ENCODE results near the gene S100P. TPM values are rescaled to one million over a fixed set of nuclear protein-coding genes. Genes with fewer than 3 reads are reported as not detected.
A peak's percentile ranks its signal among the peaks of the same experiment; 100 is the strongest.

S100P gene
- polyA plus RNA-seq, 2 of the 4 experiments (the other 2 are of a cell fraction), result 20.9 to 171 TPM

DNA sequence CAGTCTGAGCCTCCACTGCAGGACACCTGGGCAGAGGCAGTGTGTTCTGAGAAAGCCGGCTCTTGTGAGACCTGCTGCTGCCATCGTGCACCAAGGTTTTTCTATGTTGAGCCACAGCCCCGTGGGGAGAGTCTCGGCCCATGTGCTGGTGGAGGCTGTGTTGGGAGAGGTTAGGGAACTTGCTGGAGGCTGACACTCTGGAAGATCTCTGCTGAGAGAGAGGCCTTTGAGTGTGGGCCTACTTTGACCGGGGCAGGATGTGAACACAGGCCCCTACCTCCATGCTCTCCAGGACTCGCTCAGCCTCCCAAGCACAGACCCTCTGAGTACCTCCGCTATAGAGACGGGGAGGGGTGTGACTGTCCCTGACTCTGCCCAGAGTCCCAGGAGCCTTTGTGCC is 1.3 kb upstream of the S100P start:
- no peak overlapping the region for H3K4me2 ChIP-seq
- CTCF ChIA-PET, result interaction anchor here (0.6 to 3.6 kb wide), 2 partner anchors 12 to 1294 kb away, joined by 3 to 9 read pairs; no protein-coding TSS in a partner anchor
- DNase-seq (ENCODE audit: low read depth in 1 of 2, low spot score in 1 of 2) (no peak), ATAC-seq (no peak), FAIRE-seq (no peak)
- POLR2A ChIA-PET, result no interaction called here
- H3K27ac ChIP-seq, result peak overlapping the region; percentile 84 to 88; a peak in 5 of 6 replicates
- WGBS (ENCODE audit: missing lambda C conversion rate), result 84% methylated on average over 3 of the region's 8 CpGs
- H3K9me3 ChIP-seq, result no peaks in the 10 kb centered on the region
- TF ChIP-seq KDM1A (IDR thresholded peaks at IDR 0.05; ENCODE audit: low read depth) (no peak), NPAS2 (CRISPR knock-in tag; IDR thresholded peaks at IDR 0.05; ENCODE audit: borderline replicate concordance) (no peak), HDAC2 (IDR thresholded peaks at IDR 0.05) (no peak), FOXS1 (CRISPR knock-in tag; IDR thresholded peaks at IDR 0.05) (no peak), ESRRA (IDR thresholded peaks at IDR 0.05; ENCODE audit: borderline replicate concordance, low read length) (no peak), RNF2 (IDR thresholded peaks at IDR 0.05; ENCODE audit: borderline replicate concordance, low read depth) (no peak), ZC3H11A (IDR thresholded peaks at IDR 0.05) (no peak)
- TF ChIP-seq, protein P1, sequence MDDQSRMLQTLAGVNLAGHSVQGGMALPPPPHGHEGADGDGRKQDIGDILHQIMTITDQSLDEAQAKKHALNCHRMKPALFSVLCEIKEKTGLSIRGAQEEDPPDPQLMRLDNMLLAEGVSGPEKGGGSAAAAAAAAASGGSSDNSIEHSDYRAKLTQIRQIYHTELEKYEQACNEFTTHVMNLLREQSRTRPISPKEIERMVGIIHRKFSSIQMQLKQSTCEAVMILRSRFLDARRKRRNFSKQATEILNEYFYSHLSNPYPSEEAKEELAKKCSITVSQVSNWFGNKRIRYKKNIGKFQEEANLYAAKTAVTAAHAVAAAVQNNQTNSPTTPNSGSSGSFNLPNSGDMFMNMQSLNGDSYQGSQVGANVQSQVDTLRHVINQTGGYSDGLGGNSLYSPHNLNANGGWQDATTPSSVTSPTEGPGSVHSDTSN (IDR thresholded peaks at IDR 0.05), result no peak
- TF ChIP-seq, protein P2, sequence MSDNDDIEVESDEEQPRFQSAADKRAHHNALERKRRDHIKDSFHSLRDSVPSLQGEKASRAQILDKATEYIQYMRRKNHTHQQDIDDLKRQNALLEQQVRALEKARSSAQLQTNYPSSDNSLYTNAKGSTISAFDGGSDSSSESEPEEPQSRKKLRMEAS (IDR thresholded peaks at IDR 0.05), result no peak
- TF ChIP-seq, protein P3, sequence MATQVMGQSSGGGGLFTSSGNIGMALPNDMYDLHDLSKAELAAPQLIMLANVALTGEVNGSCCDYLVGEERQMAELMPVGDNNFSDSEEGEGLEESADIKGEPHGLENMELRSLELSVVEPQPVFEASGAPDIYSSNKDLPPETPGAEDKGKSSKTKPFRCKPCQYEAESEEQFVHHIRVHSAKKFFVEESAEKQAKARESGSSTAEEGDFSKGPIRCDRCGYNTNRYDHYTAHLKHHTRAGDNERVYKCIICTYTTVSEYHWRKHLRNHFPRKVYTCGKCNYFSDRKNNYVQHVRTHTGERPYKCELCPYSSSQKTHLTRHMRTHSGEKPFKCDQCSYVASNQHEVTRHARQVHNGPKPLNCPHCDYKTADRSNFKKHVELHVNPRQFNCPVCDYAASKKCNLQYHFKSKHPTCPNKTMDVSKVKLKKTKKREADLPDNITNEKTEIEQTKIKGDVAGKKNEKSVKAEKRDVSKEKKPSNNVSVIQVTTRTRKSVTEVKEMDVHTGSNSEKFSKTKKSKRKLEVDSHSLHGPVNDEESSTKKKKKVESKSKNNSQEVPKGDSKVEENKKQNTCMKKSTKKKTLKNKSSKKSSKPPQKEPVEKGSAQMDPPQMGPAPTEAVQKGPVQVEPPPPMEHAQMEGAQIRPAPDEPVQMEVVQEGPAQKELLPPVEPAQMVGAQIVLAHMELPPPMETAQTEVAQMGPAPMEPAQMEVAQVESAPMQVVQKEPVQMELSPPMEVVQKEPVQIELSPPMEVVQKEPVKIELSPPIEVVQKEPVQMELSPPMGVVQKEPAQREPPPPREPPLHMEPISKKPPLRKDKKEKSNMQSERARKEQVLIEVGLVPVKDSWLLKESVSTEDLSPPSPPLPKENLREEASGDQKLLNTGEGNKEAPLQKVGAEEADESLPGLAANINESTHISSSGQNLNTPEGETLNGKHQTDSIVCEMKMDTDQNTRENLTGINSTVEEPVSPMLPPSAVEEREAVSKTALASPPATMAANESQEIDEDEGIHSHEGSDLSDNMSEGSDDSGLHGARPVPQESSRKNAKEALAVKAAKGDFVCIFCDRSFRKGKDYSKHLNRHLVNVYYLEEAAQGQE (IDR thresholded peaks at IDR 0.05), result no peak
- peaks cover 70% of the 10 kb centered on the region for H3K4me1 ChIP-seq
- no peak overlapping the region for H3K4me3 ChIP-seq

DNA sequence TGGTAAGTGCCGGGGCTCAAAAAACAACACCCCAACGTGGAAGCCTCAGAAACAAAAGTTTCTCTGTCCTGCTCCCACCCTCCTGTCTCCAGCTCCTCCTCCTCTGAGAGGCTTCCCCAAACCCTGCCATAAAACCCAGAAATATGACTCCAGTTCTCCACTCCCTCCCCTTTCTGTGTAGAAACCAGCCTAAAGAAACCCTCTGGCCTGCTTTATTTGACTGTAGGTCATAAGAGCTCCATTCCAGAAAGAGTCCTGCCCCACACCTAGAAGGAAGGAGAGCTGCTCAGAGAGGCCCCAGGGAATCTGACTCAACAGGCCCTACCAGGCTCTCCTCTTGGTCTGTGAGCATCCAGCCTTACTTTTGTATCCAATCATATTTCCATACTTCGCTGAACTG is 872 bp upstream of the S100P start:
- Histone ChIP-seq H3K9me3 (no peaks in the 10 kb centered on the region), H3K27ac (peak overlapping the region; percentile 84 to 88), H3K4me1 (peaks cover 70% of the 10 kb centered on the region), H3K4me3 (no peak overlapping the region), H3K4me2 (peak overlapping the region; percentile 81; the same call in 2 of the 3 replicates)
- DNase-seq (ENCODE audit: low read depth in 1 of 2, low spot score in 1 of 2) (no peak), ATAC-seq (no peak), FAIRE-seq (no peak)
- WGBS (ENCODE audit: missing lambda C conversion rate), result 91% methylated on average over 3 of the region's 3 CpGs
- ChIA-PET CTCF (interaction anchor here (3.6 kb wide), 1 partner anchor 12 kb away, joined by 9 read pairs; no protein-coding TSS in a partner anchor), POLR2A (no interaction called here)
- TF ChIP-seq POLR2AphosphoS2 (conservative IDR thresholded peaks at IDR 0.05; ENCODE audit: low read length) (no peak), POLR2A (IDR thresholded peaks at IDR 0.05; ENCODE audit: low read length) (no peak), NFE2L2 (conservative IDR thresholded peaks at IDR 0.05; ENCODE audit: low read length) (no peak), MAZ (IDR thresholded peaks at IDR 0.05; ENCODE audit: borderline replicate concordance, low read depth, low read length) (no peak), CEBPB (IDR thresholded peaks at IDR 0.05) (no peak), SREBF2 (IDR thresholded peaks at IDR 0.05) (no peak), FOXS1 (CRISPR knock-in tag; IDR thresholded peaks at IDR 0.05) (no peak), EP300 (IDR thresholded peaks at IDR 0.05) (no peak), EHMT2 (IDR thresholded peaks at IDR 0.05; ENCODE audit: low read depth) (no peak)

DNA sequence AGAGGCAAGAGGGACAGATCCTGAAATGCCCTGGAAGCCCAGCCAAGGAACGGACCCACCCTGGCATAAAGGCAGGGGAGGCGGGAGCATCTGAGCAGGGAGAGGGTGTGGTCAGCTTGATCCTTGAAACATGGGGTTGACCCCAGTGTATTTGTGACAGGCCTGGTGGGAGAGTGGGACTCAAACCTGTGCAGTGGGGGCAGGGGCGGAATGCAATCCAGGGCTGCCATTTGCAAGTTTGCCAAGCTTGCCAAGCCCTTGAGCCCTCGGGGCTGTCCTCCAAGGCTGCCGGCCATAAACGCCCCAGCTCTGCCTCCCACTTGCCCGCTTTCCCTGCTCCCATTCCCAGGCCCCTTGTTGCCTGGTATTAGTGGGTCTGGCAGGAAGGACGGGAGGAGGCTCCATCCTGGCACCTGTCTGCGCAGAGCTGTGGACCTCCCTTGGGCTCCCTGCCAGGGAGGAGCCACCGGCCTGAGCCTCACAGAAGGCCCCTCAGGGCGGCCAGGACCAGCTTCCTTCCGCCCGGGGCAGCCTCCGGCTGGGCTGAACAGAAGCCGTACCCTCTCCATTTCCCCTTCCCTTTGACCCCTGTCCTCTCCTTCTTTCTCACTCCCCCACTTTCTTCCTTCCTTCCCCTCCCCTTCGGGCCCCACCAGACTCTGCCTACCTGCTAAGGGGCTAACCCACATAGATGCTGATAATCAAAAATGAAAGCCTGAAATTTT is 661 bp downstream of the S100P start:
- peak overlapping the region; percentile 39; the same call in 2 of the 3 replicates for H3K4me3 ChIP-seq
- ChIA-PET POLR2A (no interaction called here), CTCF (interaction anchor here (3.0 kb wide), 1 partner anchor 25 kb away, joined by 11 read pairs; no protein-coding TSS in a partner anchor)
- 92% methylated on average over 16 of the region's 16 CpGs for WGBS (ENCODE audit: missing lambda C conversion rate)
- H3K27ac ChIP-seq, result peak overlapping the region; percentile 84 to 88
- ATAC-seq (no peak), FAIRE-seq (no peak), DNase-seq (ENCODE audit: low read depth in 1 of 2, low spot score in 1 of 2) (no peak)
- TF ChIP-seq, protein P1 (IDR thresholded peaks at IDR 0.05), result no peak
- TF ChIP-seq FOSL2 (IDR thresholded peaks at IDR 0.05) (no peak), FOSL2 (CRISPR knock-in tag; IDR thresholded peaks at IDR 0.05) (no peak), HOXB5 (CRISPR knock-in tag; IDR thresholded peaks at IDR 0.05) (no peak)
- H3K4me2 ChIP-seq, result peak overlapping the region; percentile 81
- H3K9me3 ChIP-seq, result no peaks in the 10 kb centered on the region
- H3K4me1 ChIP-seq, result peaks cover 55% of the 10 kb centered on the region

All from A549 (cell line).